ENCODE results near the gene TPP2.

DNA sequence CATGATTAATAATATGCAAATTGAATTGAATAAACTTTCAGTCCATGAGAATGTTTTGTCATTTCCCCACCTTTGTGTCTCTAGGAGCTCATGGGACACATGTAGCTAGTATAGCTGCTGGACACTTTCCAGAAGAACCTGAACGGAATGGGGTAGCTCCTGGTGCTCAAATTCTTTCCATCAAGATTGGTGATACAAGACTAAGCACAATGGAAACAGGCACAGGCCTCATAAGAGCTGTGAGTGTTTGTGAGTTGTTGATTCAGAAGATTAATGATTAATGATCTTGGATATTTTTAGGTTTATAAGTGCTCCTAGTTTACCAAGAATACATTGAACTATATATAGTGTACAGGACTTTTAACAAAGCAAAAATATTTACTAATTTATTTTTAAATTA lies 30.1 kb downstream of the TPP2 start:
- no peak for TF ChIP-seq CTCF (conservative IDR thresholded peaks at IDR 0.05)
- TF ChIP-seq ZFX (IDR thresholded peaks at IDR 0.05), result no peak
